NB4 (cell line): ENCODE measurements around the gene OPCML.

ENCODE experiments used
- CTCF ChIP-seq: IDR thresholded peaks from one replicate; pipeline ENCODE4 v1.5.1; 2012; ENCODE audit warnings: low read depth, low read length
- MYC ChIP-seq: IDR thresholded peaks from 2 replicates; pipeline ENCODE4 v1.6.1; 2011; ENCODE audit warnings: low read depth, low read length
- POLR2A ChIP-seq: IDR thresholded peaks from 2 replicates; pipeline ENCODE4 v1.6.1; 2011; ENCODE audit warnings: mild to moderate bottlenecking; ENCODE audit not compliant: insufficient read length; ENCODE audit errors: extremely low read depth
- TF ChIP-seq, protein P1 (sequence below): IDR thresholded peaks from 2 replicates; pipeline ENCODE4 v1.6.1; 2011; ENCODE audit warnings: low read depth, low read length

- TF ChIP-seq POLR2A (no peak), CTCF (no peak), MYC (no peak)
- TF ChIP-seq, protein P1, sequence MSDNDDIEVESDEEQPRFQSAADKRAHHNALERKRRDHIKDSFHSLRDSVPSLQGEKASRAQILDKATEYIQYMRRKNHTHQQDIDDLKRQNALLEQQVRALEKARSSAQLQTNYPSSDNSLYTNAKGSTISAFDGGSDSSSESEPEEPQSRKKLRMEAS = no peak
These were observed 170.7 kb downstream of the OPCML start for GRCh38 chr11:133361689-133361994.
